ENCODE data around the gene TEX13A. TPM values are rescaled to one million over a fixed set of nuclear protein-coding genes. Genes with fewer than 3 reads are reported as not detected.

TEX13A gene
- total RNA-seq, 1 donor from 2014 or later: not detected

- Histone ChIP-seq H3K9ac (ENCODE audit: low read length) (no peak overlapping the region), H2AFZ (ENCODE audit: low read depth, low read length) (no peak overlapping the region), H3K36me3 (ENCODE audit: insufficient read depth, low read length) (no peaks in the 10 kb centered on the region), H3K4me1 (ENCODE audit: insufficient read depth, low read length) (no peaks in the 10 kb centered on the region), H3K9me3 (ENCODE audit: insufficient read depth, low read depth, low read length) (no peaks in the 10 kb centered on the region), H3K27ac (ENCODE audit: low read depth, low read length) (no peak overlapping the region), H3K4me3 (ENCODE audit: insufficient read depth, low read depth, low read length) (no peak overlapping the region), H3K4me2 (ENCODE audit: low read length) (no peak overlapping the region), H3K27me3 (ENCODE audit: insufficient read depth, low read length) (no peaks in the 10 kb centered on the region), H3K79me2 (ENCODE audit: insufficient read depth, low read length) (no peaks in the 10 kb centered on the region), H4K20me1 (ENCODE audit: insufficient read depth, low read length) (no peaks in the 10 kb centered on the region)
- Mint-ChIP-seq H3K4me1 (ENCODE audit: low read depth, unreplicated experiment) (no peaks in the 10 kb centered on the region), H3K36me3 (ENCODE audit: low read depth, unreplicated experiment) (no peaks in the 10 kb centered on the region), H3K27me3 (ENCODE audit: low read depth, unreplicated experiment) (no peaks in the 10 kb centered on the region), H3K9me3 (ENCODE audit: unreplicated experiment) (no peaks in the 10 kb centered on the region), H3K4me3 (ENCODE audit: unreplicated experiment) (no peak overlapping the region), H3K27ac (ENCODE audit: unreplicated experiment) (no peak overlapping the region)
- peak; percentile 2 for DNase-seq (ENCODE audit: low read depth)
- peak; percentile 95 for FAIRE-seq
- TF ChIP-seq EZH2 (IDR thresholded peaks at IDR 0.05; ENCODE audit: insufficient read depth, low read length): no peak
- peak; percentile 59 for TF ChIP-seq CTCF (IDR thresholded peaks at IDR 0.05; ENCODE audit: insufficient read depth, low read depth, low read length)
These were observed 30.1 kb downstream of the TEX13A start for GRCh38 chrX:105190252-105190853.

- no peak overlapping the region for H3K4me3 ChIP-seq (ENCODE audit: insufficient read depth, low read depth, low read length)
- TF ChIP-seq CTCF (IDR thresholded peaks at IDR 0.05; ENCODE audit: insufficient read depth, low read depth, low read length): no peak
- TF ChIP-seq EZH2 (IDR thresholded peaks at IDR 0.05; ENCODE audit: insufficient read depth, low read length): no peak
- H3K36me3 ChIP-seq (ENCODE audit: insufficient read depth, low read length): no peaks in the 10 kb centered on the region
- Mint-ChIP-seq H3K36me3 (ENCODE audit: low read depth, unreplicated experiment) (no peaks in the 10 kb centered on the region), H3K27me3 (ENCODE audit: low read depth, unreplicated experiment) (no peaks in the 10 kb centered on the region), H3K27ac (ENCODE audit: unreplicated experiment) (no peak overlapping the region), H3K4me3 (ENCODE audit: unreplicated experiment) (no peak overlapping the region), H3K9me3 (ENCODE audit: unreplicated experiment) (no peaks in the 10 kb centered on the region), H3K4me1 (ENCODE audit: low read depth, unreplicated experiment) (no peaks in the 10 kb centered on the region)
- no peak overlapping the region for H3K9ac ChIP-seq (ENCODE audit: low read length)
- no peak overlapping the region for H3K4me2 ChIP-seq (ENCODE audit: low read length)
- H3K27me3 ChIP-seq (ENCODE audit: insufficient read depth, low read length): no peaks in the 10 kb centered on the region
- DNase-seq (ENCODE audit: low read depth): no peak
- no peak for FAIRE-seq
- H3K27ac ChIP-seq (ENCODE audit: low read depth, low read length): no peak overlapping the region
- H3K4me1 ChIP-seq (ENCODE audit: insufficient read depth, low read length): no peaks in the 10 kb centered on the region
- H4K20me1 ChIP-seq (ENCODE audit: insufficient read depth, low read length): no peaks in the 10 kb centered on the region
- no peaks in the 10 kb centered on the region for H3K9me3 ChIP-seq (ENCODE audit: insufficient read depth, low read depth, low read length)
- no peak overlapping the region for H2AFZ ChIP-seq (ENCODE audit: low read depth, low read length)
- no peaks in the 10 kb centered on the region for H3K79me2 ChIP-seq (ENCODE audit: insufficient read depth, low read length)
These were observed 31.4 kb downstream of the TEX13A start for GRCh38 chrX:105189093-105189492.

GRCh38 chrX:105179644-105180043 lies 40.9 kb downstream of the TEX13A start:
- H3K79me2 ChIP-seq (ENCODE audit: insufficient read depth, low read length): no peaks in the 10 kb centered on the region
- H3K4me1 ChIP-seq (ENCODE audit: insufficient read depth, low read length): no peaks in the 10 kb centered on the region
- no peak overlapping the region for H3K27ac ChIP-seq (ENCODE audit: low read depth, low read length)
- no peak overlapping the region for H3K4me3 ChIP-seq (ENCODE audit: insufficient read depth, low read depth, low read length)
- H3K36me3 ChIP-seq (ENCODE audit: insufficient read depth, low read length): no peaks in the 10 kb centered on the region
- TF ChIP-seq CTCF (IDR thresholded peaks at IDR 0.05; ENCODE audit: insufficient read depth, low read depth, low read length): no peak
- no peak for TF ChIP-seq EZH2 (IDR thresholded peaks at IDR 0.05; ENCODE audit: insufficient read depth, low read length)
- H4K20me1 ChIP-seq (ENCODE audit: insufficient read depth, low read length): no peaks in the 10 kb centered on the region
- no peaks in the 10 kb centered on the region for H3K27me3 Mint-ChIP-seq (ENCODE audit: low read depth, unreplicated experiment)
- H3K9me3 ChIP-seq (ENCODE audit: insufficient read depth, low read depth, low read length): no peaks in the 10 kb centered on the region
- H3K27ac Mint-ChIP-seq (ENCODE audit: unreplicated experiment): no peak overlapping the region
- no peaks in the 10 kb centered on the region for H3K9me3 Mint-ChIP-seq (ENCODE audit: unreplicated experiment)
- no peaks in the 10 kb centered on the region for H3K27me3 ChIP-seq (ENCODE audit: insufficient read depth, low read length)
- H3K4me3 Mint-ChIP-seq (ENCODE audit: unreplicated experiment): no peak overlapping the region
- H3K9ac ChIP-seq (ENCODE audit: low read length): no peak overlapping the region
- H3K36me3 Mint-ChIP-seq (ENCODE audit: low read depth, unreplicated experiment): no peaks in the 10 kb centered on the region
- FAIRE-seq (peak; percentile 54), DNase-seq (ENCODE audit: low read depth) (no peak)
- H2AFZ ChIP-seq (ENCODE audit: low read depth, low read length): no peak overlapping the region
- H3K4me1 Mint-ChIP-seq (ENCODE audit: low read depth, unreplicated experiment): no peaks in the 10 kb centered on the region
- no peak overlapping the region for H3K4me2 ChIP-seq (ENCODE audit: low read length)
